AG04450 (cell line): Measurements from ENCODE around the gene OTUD7B. TPM values are rescaled to one million over a fixed set of nuclear protein-coding genes. Genes with fewer than 3 reads are reported as not detected.

Source experiments
- CTCF ChIA-PET: fragments of 300-600, 350-600 bp; formaldehyde crosslinking; extraction: SDS; loops from one replicate; lab custom pipeline; 2022; ENCODE audit warnings: antibody characterized with exemption, inconsistent platforms; lab: Charles Lee
- POLR2A ChIA-PET: fragments of 350-600 bp; formaldehyde crosslinking; extraction: SDS; loops from one replicate; lab custom pipeline; 2021; ENCODE audit warnings: antibody characterized with exemption, inconsistent platforms; lab: Yijun Ruan, JAX
- DNase-seq: peaks from one replicate; pipeline ENCODE4 v3.0.0-alpha.2; 2011; ENCODE audit warnings: low read depth, low spot score
- H3K27ac ChIP-seq: one replicate; pipeline ENCODE4 v1.5.1; 2012; ENCODE audit warnings: low read depth, low read length, control low read depth
- H3K27me3 ChIP-seq: one replicate; pipeline ENCODE4 v1.6.0; 2012; ENCODE audit warnings: low read length; ENCODE audit not compliant: control insufficient read depth, insufficient read depth
- H3K4me3 ChIP-seq: 2 replicates; pipeline ENCODE4 v1.5.1; 2011; ENCODE audit warnings: mild to moderate bottlenecking, low read depth, low read length, control low read depth
- H3K9me3 ChIP-seq: 2 replicates; pipeline ENCODE4 v1.5.1; 2012; ENCODE audit warnings: low read length; ENCODE audit not compliant: control insufficient read depth, insufficient read depth
- CTCF ChIP-seq: IDR thresholded peaks from 2 replicates; pipeline ENCODE4 v1.5.1; 2011; ENCODE audit warnings: low read depth, low read length, control low read depth, inconsistent platforms
- polyA plus RNA-seq: library from polyadenylated mRNA; depleted of rRNA; stranded (reverse); fragments of >200 nt; gene quantifications from 2 replicates; pipeline ENCODE4 v1.2.3, GENCODE V29; 2011

OTUD7B gene
- polyA plus RNA-seq, 1 experiment: 10.7 TPM

DNA sequence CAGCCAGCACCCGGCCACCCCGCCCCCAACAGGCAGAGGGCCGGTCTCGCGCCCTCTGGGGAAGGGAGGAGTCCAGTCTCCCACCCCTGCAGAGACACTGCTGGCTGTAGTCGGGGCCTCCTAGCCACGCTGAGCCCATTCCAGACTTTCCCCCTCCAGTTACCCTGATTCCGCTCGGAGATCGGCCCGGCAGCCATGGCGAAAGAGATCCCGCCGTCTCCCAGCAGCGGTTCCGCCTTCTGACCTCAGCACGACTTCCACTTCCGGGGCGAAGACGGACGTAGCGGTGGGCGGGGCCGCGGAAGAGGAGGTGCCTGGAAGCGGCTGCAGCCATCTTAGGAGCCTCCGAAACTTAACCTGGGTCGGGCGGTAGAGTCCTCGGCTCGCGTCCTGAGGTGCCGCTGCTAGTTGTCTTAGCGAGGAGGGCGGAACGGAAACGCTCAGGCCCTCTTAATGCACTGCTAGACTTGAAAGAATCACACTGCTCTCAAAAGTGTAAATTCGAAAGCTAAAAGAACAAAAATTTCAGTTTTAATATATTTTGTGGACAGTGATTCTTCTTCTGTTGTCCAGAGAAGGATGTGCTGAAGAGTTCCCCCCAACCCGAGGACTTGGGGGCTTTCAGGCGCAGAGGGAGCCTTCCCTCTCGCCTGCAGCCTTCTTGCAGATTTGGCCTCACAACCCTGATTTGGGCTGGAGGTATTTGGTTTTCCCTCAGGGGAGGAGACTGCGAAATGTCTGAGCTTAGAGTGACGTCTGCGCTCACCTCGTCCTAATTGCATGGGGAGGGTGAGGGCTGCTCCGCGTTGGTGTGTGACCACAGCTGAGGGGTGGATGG, 82.7 kb downstream of the OTUD7B start, which contains the start of gene SF3B4:
SF3B4 (minus strand) TSS at position 241 of the 838 bp plus-strand sequence; CDS start at position 197, 44 bp downstream.
- DNase-seq: peak; percentile 68
- Histone ChIP-seq H3K4me3 (peak within 1 kb of the TSS; percentile 91), H3K27ac (peak within 1 kb of the TSS; percentile 81), H3K9me3 (no peaks in the 10 kb centered on the region; the same call in 1 of the 2 replicates), H3K27me3 (no peaks in the 10 kb centered on the region)
- TF ChIP-seq CTCF: no peak
- POLR2A ChIA-PET: interaction anchor here (0.6 to 2.3 kb wide), 6 partner anchors 11 to 251 kb away, joined by 3 to 18 read pairs (median 4); a partner anchor contains a TSS
- CTCF ChIA-PET: no interaction called here

DNA sequence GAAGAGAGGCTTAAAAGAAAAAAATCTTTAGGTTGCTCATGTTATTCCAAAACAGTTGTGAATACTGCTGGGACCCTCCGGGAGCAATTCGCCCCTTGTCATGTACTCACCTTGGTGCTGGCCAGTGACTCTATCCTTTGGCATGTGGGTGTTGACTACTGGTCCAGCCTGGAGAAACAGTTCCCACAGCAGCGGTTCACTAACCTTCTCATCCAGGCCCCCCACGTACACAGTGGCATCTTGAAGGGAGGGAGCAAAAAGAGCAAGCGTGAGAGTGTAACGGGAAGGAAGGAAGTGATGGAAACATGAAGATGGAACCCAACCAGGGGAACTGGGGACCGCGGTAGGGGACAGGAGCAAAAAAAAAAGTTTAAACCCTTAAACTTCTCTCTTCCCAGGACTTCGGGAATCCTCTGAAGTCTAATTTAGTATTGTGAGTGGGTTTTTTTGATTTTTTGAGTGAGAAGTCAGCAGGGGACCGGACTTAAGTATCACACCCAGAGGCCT, 83.4 kb downstream of the OTUD7B start:
- POLR2A ChIA-PET: no interaction called here

DNA sequence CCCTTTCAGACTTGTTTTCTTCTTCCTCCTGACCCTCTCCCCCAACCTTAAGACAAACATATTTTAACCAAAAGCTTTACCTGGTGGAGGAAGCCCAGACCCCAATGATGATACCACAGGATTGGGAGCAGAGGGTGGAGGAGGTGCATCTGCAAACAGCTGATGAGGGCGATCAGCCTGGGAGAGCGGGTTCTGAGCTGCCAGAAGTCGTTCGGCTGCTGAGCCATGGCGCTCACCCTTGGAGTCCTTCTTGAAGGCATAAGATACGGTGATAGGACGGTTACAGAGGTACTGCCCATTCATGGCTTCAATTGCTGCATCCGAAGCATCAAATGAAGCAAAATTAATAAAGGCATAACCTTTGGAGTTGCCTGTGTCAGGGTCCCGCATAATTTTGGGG, 84.2 kb downstream of the OTUD7B start:
- CTCF ChIA-PET: no interaction called here
- H3K4me3 ChIP-seq: peak overlapping the region; percentile 91
- POLR2A ChIA-PET: no interaction called here

More for the DNA sequence above, 83.4 kb downstream of the OTUD7B start:
- no peak for DNase-seq
- H3K4me3 ChIP-seq: peak overlapping the region; percentile 91
- H3K27me3 ChIP-seq: no peaks in the 10 kb centered on the region
- no peak for TF ChIP-seq CTCF
- H3K27ac ChIP-seq: peak overlapping the region; percentile 39
- CTCF ChIA-PET: no interaction called here
- no peaks in the 10 kb centered on the region; the same call in 1 of the 2 replicates for H3K9me3 ChIP-seq

DNA sequence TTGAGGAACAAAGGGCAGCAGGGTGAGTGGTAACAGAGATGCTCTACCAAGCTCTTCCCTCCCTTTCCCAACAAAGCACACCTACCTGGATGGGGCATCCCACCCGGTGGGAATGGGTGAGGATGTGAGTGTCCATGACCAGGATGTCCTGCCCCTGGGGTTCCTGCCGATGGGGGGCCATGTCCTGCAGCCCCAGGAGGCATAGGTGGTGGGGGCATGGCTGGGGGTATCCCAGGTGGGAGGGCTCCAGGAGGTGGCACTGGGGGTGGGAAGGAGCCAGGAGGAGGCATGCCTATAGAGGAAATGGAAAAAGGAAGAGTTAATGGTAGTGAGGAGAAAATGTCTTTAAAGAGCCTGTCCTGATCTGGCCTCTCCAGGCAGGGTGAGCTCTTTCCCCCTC, 84.8 kb downstream of the OTUD7B start:
- TF ChIP-seq CTCF: no peak
- ChIA-PET POLR2A (interaction anchor here (0.6 kb wide), 1 partner anchor 261 kb away, joined by 3 read pairs; no protein-coding TSS in a partner anchor), CTCF (interaction anchor here (0.6 to 0.8 kb wide), 3 partner anchors 16 to 261 kb away, joined by 3 to 4 read pairs (median 3); a partner anchor contains a TSS)
- Histone ChIP-seq H3K9me3 (no peaks in the 10 kb centered on the region; the same call in 1 of the 2 replicates), H3K27ac (no peak overlapping the region), H3K4me3 (no peak overlapping the region; the same call in 1 of the 2 replicates), H3K27me3 (no peaks in the 10 kb centered on the region)
- no peak for DNase-seq

More for the DNA sequence above, 84.2 kb downstream of the OTUD7B start:
- no peak for DNase-seq
- no peaks in the 10 kb centered on the region; the same call in 1 of the 2 replicates for H3K9me3 ChIP-seq
- TF ChIP-seq CTCF: no peak
- no peaks in the 10 kb centered on the region for H3K27me3 ChIP-seq
- H3K27ac ChIP-seq: no peak overlapping the region

DNA sequence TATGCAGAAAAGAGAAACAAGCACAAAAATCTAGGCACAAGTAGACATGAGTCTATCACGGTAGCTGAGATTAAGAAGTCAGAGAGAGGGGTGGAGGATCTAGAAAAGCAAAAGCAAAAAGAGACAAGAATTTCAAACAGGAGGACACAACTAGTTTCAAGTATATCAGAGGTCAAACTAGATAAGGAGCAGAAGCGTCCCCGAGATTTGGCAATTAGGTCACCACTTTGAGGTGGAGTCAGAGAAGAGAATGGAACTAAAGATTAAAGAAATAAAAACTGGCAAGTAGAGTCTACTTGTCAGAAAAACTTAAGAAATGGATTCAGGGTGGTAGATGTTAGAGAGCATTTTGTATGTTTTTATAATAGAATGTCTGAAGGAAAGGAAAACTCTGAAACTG, 85.2 kb downstream of the OTUD7B start:
- Histone ChIP-seq H3K27me3 (no peaks in the 10 kb centered on the region), H3K4me3 (no peak overlapping the region), H3K27ac (no peak overlapping the region), H3K9me3 (no peaks in the 10 kb centered on the region; the same call in 1 of the 2 replicates)
- ChIA-PET CTCF (interaction anchor here (0.6 to 0.8 kb wide), 3 partner anchors 17 to 262 kb away, joined by 3 to 4 read pairs (median 3); a partner anchor contains a TSS), POLR2A (interaction anchor here (0.6 kb wide), 1 partner anchor 262 kb away, joined by 3 read pairs; no protein-coding TSS in a partner anchor)
- DNase-seq: no peak
- TF ChIP-seq CTCF: no peak
